ENCODE measurements around the gene RPS10.

- TF ChIP-seq POLR2A (IDR thresholded peaks at IDR 0.05; ENCODE audit: low read depth, low read length) (no peak), POLR2AphosphoS5 (IDR thresholded peaks at IDR 0.05; ENCODE audit: low read depth, low read length) (no peak)
Observed at GRCh38 chr6:34385793-34386195, 40.1 kb downstream of the RPS10 start.
